ENCODE data around the gene ARRDC5. TPM values are rescaled to one million over a fixed set of nuclear protein-coding genes. Genes with fewer than 3 reads are reported as not detected.
"Not testable (repeated sequence)": the region's sequence is repeated elsewhere in the genome, so short reads cannot be mapped to it uniquely, and the experiment has no call there.

Gene ARRDC5
- 0.08 TPM for polyA plus RNA-seq (2013, experiment 1 of 2; ENCODE audit: insufficient read length)
- 0.05 TPM for polyA plus RNA-seq (2013, experiment 2 of 2; ENCODE audit: insufficient read length)

DNA sequence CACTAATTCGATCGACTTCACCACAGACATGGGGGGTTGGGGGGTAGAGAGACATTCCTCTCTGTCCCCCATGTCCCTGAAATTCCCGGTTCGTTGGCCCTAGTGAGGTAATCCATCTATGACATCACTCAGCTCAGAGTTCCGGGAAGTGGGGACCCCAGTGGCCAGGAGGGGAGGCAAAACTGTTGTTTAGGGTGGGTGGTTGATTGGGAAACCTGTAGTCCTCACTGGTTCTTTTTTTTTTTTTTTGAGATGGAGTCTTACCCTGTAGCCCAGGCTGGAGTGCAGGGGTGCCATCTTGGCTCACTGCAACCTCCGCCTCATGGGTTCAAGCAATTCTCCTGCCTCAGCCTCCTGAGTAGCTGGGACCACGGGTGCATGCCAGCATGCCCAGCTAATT, at the start of gene ARRDC5:
Gene ARRDC5, minus strand, starts transcription at position 101 of the 400 bp plus-strand sequence. Its CDS starts 71 bp downstream, at position 30.
- no peak for DNase-seq

DNA sequence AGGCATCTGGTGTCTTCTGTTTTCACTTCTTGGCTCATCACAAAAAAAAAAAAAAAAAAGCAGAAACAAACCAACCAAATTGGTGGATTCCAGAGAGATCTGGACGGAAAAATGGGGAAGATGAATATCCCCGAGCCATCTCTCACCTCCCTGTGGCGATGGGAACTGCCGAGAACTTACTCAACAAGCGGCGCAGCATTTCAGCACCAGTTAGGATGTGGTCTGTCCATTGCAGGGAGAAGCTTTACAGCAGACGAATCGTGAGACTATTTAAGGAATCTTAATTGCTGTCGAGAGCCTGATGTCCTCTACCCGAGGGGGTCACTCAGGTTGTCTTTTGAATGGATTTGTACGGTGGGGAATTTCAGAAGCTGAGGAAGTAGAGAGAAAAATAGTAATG, 49.0 kb upstream of the ARRDC5 start:
- no peak for DNase-seq

DNA sequence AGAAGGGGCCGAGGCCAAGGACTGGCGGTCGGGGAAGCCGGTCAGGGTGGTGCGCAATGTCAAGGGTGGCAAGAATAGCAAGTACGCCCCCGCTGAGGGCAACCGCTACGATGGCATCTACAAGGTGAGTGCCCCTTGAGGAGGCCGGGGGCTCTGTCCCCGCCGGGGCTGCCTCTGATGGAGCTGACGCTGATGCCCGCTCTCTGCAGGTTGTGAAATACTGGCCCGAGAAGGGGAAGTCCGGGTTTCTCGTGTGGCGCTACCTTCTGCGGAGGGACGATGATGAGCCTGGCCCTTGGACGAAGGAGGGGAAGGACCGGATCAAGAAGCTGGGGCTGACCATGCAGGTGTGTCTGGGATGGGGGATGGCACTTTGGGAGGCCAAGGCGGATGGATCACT, 48.0 kb upstream of the ARRDC5 start:
- not testable (repeated sequence) for DNase-seq

DNA sequence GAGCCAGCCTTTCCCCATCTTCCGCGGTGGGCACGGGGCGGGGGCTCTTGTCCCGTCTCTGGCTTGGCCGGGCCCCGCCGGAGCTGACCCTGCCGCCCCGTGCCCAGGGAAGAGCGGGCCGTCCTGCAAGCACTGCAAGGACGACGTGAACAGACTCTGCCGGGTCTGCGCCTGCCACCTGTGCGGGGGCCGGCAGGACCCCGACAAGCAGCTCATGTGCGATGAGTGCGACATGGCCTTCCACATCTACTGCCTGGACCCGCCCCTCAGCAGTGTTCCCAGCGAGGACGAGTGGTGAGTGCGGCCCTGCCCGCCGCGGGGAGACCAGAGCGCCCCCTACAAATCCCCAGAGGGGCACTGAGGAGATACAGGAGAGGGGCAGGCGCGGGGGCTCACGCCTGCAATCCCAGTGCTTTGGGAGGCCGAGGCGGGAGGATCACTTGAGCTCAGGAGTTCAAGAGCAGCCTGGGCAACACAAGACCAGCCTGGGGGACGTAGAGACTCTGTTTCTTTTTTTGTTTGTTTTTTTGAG, 39.0 kb upstream of the ARRDC5 start:
- DNase-seq = not testable (repeated sequence)

DNA sequence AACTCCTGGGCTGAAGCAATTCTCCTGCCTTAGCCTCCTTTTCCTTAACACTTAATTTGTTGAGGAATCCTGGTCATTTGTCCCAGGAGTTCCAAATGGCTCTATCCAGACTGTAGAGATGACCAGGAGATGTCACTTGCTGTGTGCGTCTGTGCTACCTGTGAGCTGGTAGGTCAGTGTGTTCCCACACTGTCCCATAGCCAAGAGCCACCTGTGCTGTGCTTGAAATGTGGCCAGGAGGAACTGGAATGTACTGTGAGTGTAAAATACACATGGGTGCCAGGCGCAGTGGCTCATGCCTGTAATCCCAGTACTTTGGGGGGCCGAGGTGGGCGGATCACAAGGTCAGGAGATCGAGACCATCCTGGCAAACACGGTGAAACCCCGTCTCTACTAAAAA, 36.8 kb upstream of the ARRDC5 start:
- no peak for DNase-seq

DNA sequence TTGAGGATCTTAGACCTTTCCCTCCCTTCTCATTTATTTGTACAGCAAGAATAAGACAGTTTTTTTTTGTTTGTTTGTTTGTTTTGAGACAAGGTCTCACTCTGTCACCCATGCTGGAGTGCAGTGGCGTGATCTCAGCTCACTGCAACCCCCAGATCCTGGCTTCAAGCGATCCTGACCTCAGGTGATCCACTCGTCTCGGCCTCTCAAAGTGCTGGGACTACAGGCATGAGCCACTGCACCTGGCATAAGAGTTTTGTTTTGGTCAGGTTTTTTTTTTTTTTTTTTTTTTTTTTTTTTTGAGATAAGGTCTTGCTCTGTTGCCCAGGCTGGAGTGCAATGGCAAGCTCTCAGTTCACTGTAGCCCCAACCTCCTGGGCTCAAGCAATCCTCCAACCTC, 35.8 kb upstream of the ARRDC5 start:
- DNase-seq = not testable (repeated sequence)

DNA sequence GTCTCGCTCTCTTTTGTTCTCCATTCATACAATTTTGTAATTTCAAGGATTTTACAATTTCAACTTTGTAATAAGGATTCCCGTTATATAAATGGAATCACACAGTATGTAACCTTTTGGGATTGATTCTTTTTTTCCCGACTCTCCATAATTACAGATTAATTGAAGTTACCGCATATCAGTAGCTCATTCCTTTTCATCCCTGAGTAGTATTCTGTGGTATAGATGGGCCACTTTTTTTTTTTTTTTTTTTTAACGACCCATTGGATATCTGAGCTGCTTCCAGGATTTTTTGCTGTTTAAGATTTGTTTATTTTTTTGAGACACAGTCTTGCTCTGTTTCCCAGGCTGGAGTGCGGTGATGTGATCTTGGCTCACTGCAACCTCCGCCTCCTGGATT, 34.4 kb upstream of the ARRDC5 start:
- DNase-seq = no peak

DNA sequence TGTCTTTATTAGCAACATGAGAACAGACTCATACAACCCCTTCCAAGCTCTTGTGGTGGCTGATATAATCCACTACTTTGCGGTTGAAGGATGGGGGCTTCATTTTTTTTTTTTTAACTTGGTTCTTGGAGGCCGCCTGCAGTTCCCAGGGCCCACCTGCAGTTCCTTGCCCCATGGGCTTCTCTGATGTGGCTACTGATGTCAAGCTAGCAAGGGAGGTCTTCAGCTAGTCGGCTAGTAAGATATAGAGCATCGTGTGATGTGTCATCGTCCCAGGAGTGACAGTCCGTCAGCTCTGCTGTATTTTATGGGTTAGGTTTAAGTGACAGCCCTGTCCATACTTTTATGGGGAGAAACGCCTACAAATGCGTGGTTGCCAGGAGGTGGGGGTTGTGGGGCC, 32.7 kb upstream of the ARRDC5 start:
- DNase-seq = no peak

DNA sequence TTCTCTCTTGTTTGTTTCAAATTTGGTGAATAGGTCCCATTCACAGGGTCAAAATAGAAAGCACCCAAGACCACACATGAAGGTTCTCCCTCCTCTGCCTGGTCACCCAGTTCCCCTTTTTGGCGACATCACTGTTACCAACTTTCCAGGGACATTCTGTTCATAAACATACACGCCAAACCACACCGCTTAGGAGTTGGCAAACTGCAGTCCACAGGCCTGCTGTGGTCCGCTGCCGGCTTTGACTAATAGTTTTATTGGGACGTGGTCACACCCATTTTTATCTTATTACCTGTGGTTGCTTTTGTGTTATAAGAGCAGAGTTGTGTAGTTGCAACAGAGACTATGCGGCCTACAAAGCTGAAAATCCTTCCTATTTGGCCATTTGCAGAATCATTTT, 30.8 kb upstream of the ARRDC5 start:
- no peak for DNase-seq

DNA sequence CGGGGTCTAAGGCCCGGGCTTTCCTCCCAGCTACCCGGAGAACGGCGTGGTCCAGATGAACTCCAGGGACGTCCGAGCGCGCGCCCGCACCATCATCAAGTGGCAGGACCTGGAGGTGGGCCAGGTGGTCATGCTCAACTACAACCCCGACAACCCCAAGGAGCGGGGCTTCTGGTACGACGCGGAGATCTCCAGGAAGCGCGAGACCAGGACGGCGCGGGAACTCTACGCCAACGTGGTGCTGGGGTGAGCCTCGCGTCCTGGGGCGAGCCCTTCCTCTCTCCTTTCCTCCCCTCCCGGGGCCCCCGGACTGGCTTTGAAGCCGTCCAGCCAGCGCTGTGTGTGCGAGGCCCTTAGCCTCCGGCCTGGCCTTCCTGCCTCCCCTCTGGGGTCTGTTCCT, 30.0 kb upstream of the ARRDC5 start:
- DNase-seq = no peak

DNA sequence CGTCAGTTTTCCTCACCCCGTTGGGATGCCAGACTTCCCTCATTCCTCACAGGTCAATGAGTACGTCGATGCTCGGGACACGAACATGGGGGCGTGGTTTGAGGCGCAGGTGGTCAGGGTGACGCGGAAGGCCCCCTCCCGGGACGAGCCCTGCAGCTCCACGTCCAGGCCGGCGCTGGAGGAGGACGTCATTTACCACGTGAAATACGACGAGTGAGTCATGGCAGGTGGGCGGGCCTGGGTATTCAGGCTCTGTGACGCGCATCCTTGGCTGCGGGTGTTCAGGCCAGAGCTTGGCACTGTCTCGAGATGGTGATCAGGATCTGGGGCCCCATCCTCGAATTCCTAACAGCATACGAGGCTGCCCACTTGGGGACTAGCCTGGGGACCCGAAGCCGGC, 28.0 kb upstream of the ARRDC5 start:
- no peak for DNase-seq

DNA sequence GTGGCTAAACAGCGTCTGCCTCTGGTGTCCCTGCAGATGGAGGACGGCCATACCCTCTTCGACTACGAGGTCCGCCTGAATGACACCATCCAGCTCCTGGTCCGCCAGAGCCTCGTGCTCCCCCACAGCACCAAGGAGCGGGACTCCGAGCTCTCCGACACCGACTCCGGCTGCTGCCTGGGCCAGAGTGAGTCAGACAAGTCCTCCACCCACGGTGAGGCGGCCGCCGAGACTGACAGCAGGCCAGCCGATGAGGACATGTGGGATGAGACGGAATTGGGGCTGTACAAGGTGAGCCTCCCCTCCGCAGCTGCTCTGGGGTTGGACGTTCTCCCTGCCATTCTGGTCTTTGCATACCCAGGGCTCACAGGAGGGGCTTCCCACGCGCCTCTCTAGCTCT, 26.5 kb upstream of the ARRDC5 start:
- no peak for DNase-seq

DNA sequence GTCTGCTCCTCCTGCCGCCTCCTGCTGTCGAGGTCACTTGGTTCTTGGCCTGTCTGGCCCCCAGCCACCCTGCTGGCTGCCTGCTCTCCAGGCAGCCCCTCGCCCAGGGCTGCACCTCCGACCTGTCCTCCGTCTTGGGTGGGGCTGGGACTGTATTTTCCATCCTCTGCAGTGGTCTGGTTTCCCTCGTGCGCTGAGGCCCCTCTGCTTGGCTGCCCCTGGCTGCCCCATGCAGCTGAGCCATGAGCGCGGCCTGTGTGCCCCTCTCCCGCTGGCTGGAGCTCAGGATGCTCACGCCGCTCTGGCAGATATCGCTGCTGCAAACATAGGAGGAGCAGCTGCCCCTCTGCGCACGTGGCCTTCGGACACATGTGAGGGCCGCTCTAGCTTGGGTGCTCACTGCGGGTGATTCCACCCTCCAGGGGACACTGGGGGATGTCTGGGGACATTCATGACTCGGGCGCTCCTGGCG, 20.6 kb upstream of the ARRDC5 start:
- DNase-seq = no peak

DNA sequence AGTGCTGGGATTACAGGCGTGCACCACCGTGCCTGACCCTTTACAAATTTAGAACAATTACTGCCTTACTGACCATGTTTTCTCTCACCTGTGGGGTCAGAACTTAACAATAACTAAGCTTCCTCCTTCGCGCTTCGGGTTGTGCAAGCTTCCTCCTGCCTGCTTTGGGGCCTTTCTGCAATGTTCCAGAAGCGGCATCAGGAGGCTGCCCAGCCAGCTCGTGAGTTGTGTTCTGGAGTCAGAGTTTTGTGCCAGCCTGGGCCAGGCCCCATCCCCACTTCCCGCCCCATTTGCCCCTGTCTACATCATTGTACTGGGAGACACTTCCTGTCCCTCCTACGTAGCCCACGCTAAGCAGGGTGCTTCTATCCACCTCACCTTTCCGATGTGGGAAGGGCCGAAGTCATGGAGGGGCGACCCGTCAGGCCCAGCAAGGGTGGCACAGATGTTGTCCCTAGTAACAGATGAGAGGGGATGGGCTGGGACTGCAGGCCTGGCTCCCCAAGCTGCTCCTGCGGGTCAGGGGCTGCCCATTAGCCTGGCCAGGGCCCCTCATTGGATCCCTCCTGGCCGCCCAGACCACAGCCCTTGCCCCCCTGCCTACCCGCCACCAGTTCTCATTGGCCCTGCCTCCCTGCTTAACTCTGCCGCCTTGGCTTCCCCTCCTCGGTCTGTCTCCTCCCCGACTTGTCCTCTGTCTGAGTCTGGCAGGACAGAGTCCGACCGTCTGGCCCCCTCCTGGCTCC, 20.0 kb upstream of the ARRDC5 start:
- no peak for DNase-seq

DNA sequence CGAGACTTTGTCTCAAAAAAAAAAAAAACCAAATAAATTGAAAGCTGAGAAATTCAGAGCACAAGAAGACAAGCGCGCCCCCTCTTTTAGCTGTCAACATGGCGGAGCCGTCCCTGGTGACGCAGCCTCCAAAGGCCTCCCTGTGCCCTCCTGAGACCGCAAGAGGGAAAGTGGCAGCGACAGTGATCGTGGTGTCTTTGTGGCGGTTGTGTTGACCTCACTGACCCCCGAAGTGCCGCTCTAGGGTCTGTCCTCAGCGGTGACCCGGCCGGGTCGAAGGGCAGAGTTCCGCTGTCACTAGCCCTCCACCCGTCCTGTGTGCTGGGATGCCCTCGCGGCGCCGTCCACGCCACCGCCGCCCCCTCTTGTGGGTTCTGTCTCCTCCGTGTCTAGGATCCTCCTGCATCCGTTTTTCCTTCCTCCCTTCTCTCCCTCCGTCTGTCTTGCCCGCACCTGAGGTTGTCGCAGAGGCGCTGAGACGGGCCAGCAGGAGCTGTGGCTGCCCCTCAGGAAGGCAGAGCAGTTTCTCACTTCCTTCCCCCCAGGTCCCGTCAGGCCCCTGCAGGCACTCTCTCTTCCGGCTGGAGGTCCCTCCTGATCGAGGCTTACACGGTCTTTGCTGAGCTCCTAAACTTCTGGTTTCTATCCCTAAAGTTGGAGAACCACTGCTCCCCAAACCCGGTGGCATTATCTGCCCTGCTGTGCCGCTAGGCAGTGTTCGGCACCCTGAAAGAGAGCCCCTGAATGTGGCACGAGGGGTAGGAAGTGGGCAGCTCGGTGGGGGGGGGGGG, 13.8 kb upstream of the ARRDC5 start:
- no peak for DNase-seq

DNA sequence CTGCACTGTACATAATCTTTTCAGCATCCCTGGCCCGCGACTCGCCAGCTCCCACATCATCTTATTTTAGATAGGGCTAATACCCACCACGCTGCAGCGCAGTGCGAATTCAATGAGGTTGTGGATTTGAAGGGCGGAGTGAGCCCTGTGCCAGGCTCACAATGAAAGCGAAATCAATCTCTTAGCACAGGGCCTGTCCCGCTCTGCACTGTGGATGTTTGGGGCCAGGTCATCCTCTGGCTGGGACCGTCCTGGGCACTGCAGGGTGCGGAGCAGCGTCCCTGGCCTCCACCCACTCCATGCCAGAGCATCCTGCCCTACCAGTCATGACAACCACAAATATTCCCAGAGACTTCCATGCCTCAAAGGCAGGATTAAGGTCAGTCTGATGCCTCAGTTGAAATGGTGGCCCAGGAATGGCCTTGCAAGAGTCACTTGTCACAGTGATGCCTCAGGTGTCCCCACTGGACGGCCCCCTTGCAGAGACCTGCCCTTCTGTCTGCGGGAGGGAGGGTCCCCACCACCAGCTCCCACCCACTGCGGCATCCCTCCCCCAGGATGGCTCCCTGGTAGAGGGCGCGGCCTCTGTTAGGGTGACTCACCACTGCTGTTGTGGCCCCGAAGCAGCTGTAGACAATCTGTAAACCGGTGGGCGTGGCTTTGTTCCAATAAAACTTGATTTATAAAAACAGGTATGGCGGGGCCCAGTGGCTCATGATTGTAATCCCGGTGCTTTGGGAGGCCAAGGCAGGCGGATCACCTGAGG, 12.2 kb upstream of the ARRDC5 start:
- peak; percentile 81 for DNase-seq

DNA sequence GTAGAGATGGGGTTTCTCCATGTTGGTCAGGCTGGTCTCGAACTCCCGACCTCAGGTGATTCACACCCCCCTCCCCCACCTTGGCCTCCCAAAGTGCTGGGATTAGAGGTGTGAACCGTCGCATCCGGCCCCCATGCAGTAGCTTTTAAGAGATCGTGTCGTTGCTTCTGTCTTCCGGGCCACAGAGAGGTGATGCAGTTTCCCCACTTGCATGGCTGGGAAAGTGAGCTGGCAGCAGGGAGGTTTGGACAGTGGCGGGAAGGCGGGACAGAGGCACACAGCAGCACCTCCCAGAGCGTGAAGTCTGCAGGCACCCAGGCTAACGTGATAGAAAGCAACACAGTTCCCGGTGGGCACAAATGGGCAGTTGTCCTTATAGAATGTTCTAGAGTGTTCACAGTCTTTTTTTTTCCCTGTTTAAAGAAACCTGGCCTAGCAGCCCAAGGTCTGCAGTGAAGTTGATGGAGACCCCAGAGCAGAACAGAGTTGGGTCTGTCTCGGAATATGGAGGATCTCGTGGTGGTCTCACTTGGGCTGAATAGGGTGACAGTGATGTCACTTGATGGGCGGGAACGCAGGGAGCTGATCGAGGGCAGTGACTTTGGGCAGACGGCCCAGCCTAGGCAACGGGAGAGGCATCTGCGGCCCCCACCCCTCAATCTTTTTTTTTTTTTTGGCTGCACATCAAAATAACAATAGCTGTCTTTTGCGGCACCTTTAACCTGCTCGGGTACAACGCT, 11.5 kb upstream of the ARRDC5 start:
- no peak for DNase-seq

DNA sequence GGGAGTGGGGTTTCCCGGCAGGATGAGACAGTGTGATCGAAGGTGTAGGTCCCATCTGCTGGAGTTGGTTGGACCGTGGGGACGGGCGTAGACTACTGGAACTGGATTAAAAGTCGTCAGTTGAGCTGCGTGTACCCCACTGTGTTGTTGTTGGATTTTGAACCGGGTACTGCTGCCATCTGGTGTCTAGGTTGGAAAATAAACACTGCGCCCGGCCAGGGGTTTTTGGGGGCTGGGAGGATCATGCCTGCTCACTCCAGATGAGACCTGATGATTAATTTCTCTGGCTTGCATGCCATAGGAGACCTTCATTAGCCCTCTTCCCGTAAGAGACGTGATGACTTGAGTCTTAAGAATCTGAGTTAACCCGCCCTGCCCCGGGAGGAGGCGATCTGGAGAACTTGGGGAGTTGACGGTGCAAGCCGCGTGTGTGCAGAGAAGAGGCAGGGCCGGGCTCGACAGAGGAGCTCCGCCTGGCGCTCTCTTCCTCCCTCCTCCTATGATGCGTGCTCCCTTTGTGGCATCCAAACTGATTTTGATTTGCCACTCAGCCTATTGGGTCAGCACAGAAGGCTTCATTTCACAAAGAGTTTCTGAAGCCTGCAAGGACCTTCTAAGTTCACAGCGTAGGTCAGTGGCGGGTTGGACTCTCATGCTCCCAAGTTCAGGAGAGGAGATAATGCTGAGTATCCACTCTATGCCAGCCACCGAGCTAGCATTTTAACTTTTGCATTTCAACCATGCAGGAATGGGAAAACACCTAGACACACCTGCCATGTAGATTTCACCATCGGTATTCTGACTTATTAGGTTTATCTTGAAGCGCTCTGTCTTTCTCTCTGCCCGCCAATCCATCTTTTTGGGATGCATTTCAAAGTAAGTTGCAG, 9.3 kb upstream of the ARRDC5 start:
- peak; percentile 100 for DNase-seq

DNA sequence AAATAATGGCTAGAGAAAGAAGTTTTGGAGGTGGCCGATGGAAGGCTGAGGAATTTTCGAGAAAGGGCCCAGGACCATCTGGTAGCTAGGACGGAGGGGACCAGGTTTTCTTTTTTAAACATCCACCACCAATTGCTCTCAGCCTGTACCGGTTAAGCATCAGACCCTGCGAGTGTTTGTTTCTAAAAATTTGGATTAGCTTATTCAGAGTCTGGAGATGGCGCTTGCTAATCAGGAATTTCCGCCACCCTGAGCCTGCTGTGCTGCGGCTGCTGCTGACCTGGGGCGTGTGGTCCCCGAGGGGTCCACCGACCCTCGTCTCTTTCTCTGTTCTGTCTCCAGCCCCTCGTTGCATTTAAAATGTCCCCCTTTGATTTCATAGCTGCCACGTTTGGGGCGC, 8.6 kb upstream of the ARRDC5 start:
- DNase-seq = no peak

DNA sequence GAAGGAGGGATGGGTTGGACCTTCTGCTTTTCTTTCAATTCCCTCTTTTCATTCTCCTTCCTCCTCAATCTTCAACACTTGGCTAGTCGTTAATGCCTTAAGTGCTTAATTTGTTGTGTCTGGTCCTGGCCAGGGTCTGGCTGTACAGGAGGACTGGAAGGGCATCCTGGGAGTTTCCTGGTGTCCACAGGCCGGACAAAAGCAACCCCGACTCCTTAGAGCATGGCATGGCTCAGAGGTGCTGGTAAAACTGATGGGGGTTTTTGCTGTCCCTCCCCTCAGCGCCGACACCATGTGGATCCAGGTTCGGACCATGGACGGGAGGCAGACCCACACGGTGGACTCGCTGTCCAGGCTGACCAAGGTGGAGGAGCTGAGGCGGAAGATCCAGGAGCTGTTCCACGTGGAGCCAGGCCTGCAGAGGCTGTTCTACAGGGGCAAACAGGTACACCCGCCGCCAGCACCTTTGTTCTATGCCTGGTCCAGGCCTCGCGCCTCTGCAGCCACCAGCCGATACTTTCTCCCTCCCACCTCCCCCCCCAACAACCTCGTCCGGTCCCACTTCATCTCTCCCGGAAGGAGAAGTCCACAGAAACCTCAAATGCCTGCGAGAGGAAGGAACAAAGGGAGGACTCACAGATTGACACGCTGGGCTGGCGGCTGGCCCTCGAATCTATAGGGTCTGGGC, 8.0 kb upstream of the ARRDC5 start:
- DNase-seq = peak; percentile 88

Data from fibroblast of skin of abdomen (primary cell).